Mesenchymal stem cell (in vitro differentiated cells and primary cell): ENCODE measurements around the gene THAP4.
A peak's percentile ranks its signal among the peaks of the same experiment; 100 is the strongest.
"Not testable (repeated sequence)": the region's sequence is repeated elsewhere in the genome, so short reads cannot be mapped to it uniquely, and the experiment has no call there.

Source experiments
- DNase-seq: peaks from one replicate; pipeline ENCODE4 v3.0.0-alpha.2; 2013
- H2AFZ ChIP-seq: one replicate; pipeline ENCODE4 v1.6.1; 2013; ENCODE audit warnings: low read depth, mild to moderate bottlenecking, control low read depth, inconsistent platforms, low read length, moderate library complexity
- H2AK5ac ChIP-seq: 2 replicates; pipeline ENCODE4 v1.6.1; 2013; ENCODE audit warnings: low read length, moderate library complexity, mild to moderate bottlenecking, inconsistent platforms; ENCODE audit not compliant: severe bottlenecking
- H2BK120ac ChIP-seq: one replicate; pipeline ENCODE4 v1.6.1; 2013; ENCODE audit warnings: low read depth, mild to moderate bottlenecking, inconsistent platforms, low read length, moderate library complexity
- H2BK12ac ChIP-seq, 2 experiments: one replicate each; pipeline ENCODE4 v1.6.1; 2013; ENCODE audit warnings: inconsistent platforms in 2 of 2, low read length in 2 of 2, mild to moderate bottlenecking in 2 of 2, moderate library complexity in 2 of 2, control low read depth in 1 of 2
- H2BK15ac ChIP-seq: one replicate; pipeline ENCODE4 v1.6.1; 2013; ENCODE audit warnings: mild to moderate bottlenecking, low read depth, inconsistent platforms; ENCODE audit not compliant: poor library complexity, severe bottlenecking
- H2BK5ac ChIP-seq: 2 replicates; pipeline ENCODE4 v1.6.1; 2013; ENCODE audit warnings: low read depth, mild to moderate bottlenecking, low read length, control low read depth, inconsistent platforms; ENCODE audit not compliant: poor library complexity, severe bottlenecking
- H3K14ac ChIP-seq, 2 experiments: one replicate each; pipeline ENCODE4 v1.6.1; 2013; ENCODE audit warnings: inconsistent platforms in 2 of 2, low read length in 2 of 2, control low read depth in 1 of 2, mild to moderate bottlenecking in 1 of 2, moderate library complexity in 1 of 2
- H3K18ac ChIP-seq, 2 experiments: one replicate each; pipeline ENCODE4 v1.6.1; 2013; ENCODE audit warnings: inconsistent platforms in 2 of 2, low read length in 2 of 2, control low read depth in 1 of 2, low read depth in 1 of 2, mild to moderate bottlenecking in 1 of 2
- H3K23ac ChIP-seq, 2 experiments: one replicate each; pipeline ENCODE4 v1.6.1; 2013; ENCODE audit warnings: inconsistent platforms in 2 of 2, low read length in 2 of 2, mild to moderate bottlenecking in 2 of 2, moderate library complexity in 2 of 2, control low read depth in 1 of 2
- H3K27ac ChIP-seq: 2 replicates; pipeline ENCODE4 v1.5.1; 2013; ENCODE audit warnings: mild to moderate bottlenecking, moderate library complexity, low read length, control low read depth, inconsistent platforms; ENCODE audit not compliant: poor library complexity, severe bottlenecking
- H3K27me3 ChIP-seq, 2 experiments: 2 replicates each; pipeline versions ENCODE4 v1.6.1 to v1.7.0; 2013; ENCODE audit warnings: low read length in 2 of 2, mild to moderate bottlenecking in 2 of 2, moderate library complexity in 2 of 2, control low read depth in 1 of 2, inconsistent platforms in 1 of 2; ENCODE audit not compliant: control insufficient read depth in 1 of 2, insufficient read depth in 1 of 2
- H3K36me3 ChIP-seq, 2 experiments: 2 replicates each; pipeline versions ENCODE4 v1.6.1 to v1.7.0; 2013; ENCODE audit warnings: low read length in 2 of 2, control low read depth in 1 of 2, inconsistent platforms in 1 of 2, low read depth in 1 of 2, mild to moderate bottlenecking in 1 of 2; ENCODE audit not compliant: insufficient read depth in 2 of 2, control insufficient read depth in 1 of 2
- H3K4ac ChIP-seq, 2 experiments: one replicate each; pipeline ENCODE4 v1.6.1; 2013; ENCODE audit warnings: inconsistent platforms in 2 of 2, low read length in 2 of 2, mild to moderate bottlenecking in 2 of 2, moderate library complexity in 2 of 2, control low read depth in 1 of 2, low read depth in 1 of 2
- H3K4me1 ChIP-seq: 2 replicates; pipeline ENCODE4 v1.6.1; 2013; ENCODE audit warnings: low read depth, low read length, control low read depth; ENCODE audit not compliant: control insufficient read depth, insufficient read depth
- H3K4me2 ChIP-seq: 2 replicates; pipeline ENCODE4 v1.6.1; 2013; ENCODE audit warnings: low read length, mild to moderate bottlenecking, inconsistent platforms; ENCODE audit not compliant: poor library complexity, severe bottlenecking
- H3K4me3 ChIP-seq, 2 experiments: 2 replicates each; pipeline versions ENCODE4 v1.5.1 to v1.7.0; 2013; ENCODE audit warnings: low read length in 2 of 2, mild to moderate bottlenecking in 2 of 2, control low read depth in 1 of 2, low read depth in 1 of 2; ENCODE audit not compliant: insufficient read depth in 1 of 2
- H3K79me1 ChIP-seq: replicated peaks from 2 replicates; pipeline ENCODE4 v1.6.1; 2013; ENCODE audit warnings: mild to moderate bottlenecking, control low read depth, low read length, inconsistent platforms; ENCODE audit not compliant: poor library complexity, severe bottlenecking
- H3K9ac ChIP-seq: 2 replicates; pipeline ENCODE4 v1.7.0; 2013; ENCODE audit warnings: mild to moderate bottlenecking, low read length, moderate library complexity
- H3K9me3 ChIP-seq: 2 replicates; pipeline ENCODE4 v1.7.0; 2013; ENCODE audit warnings: mild to moderate bottlenecking, low read length; ENCODE audit not compliant: control insufficient read depth
- H4K8ac ChIP-seq: one replicate; pipeline ENCODE4 v1.6.1; 2013; ENCODE audit warnings: inconsistent platforms, mild to moderate bottlenecking, low read length, moderate library complexity
- H4K91ac ChIP-seq: one replicate; pipeline ENCODE4 v1.6.1; 2013; ENCODE audit warnings: mild to moderate bottlenecking, low read length, inconsistent platforms
- WGBS: methylation state at CpG from one replicate; pipeline ENCODE4 v1.1.7; 2013; ENCODE audit warnings: mixed read lengths; 5-methylcytosine and 5-hydroxymethylcytosine counted together

Gene THAP4

GRCh38 chr2:241566021-241566420 is 70.9 kb downstream of the THAP4 start:
- H3K14ac ChIP-seq: not testable (repeated sequence)

GRCh38 chr2:241565411-241565810 is 71.5 kb downstream of the THAP4 start:
- H4K91ac ChIP-seq: no peak overlapping the region
- H3K27me3 ChIP-seq: no peaks in the 10 kb centered on the region
- H2BK12ac ChIP-seq: no peak overlapping the region
- peaks cover 32% of the 10 kb centered on the region for H3K79me1 ChIP-seq
- H3K27ac ChIP-seq: no peak overlapping the region
- H3K4ac ChIP-seq: peak overlapping the region in 1 of 2 experiments; percentile 24
- H3K14ac ChIP-seq: no peak overlapping the region
- no peak overlapping the region for H2AFZ ChIP-seq
- H4K8ac ChIP-seq: no peak overlapping the region
- no peak overlapping the region for H2BK5ac ChIP-seq
- no peak for DNase-seq
- H3K9ac ChIP-seq: no peak overlapping the region
- WGBS: 83% methylated on average over 9 of the region's 10 CpGs
- no peak overlapping the region for H3K4me2 ChIP-seq
- H3K4me1 ChIP-seq: peaks cover 41% of the 10 kb centered on the region
- H3K36me3 ChIP-seq: peaks cover 0 to 50% of the 10 kb centered on the region in 2 experiments
- no peak overlapping the region for H3K18ac ChIP-seq
- no peak overlapping the region for H2BK15ac ChIP-seq
- H3K9me3 ChIP-seq: no peaks in the 10 kb centered on the region
- no peak overlapping the region for H3K4me3 ChIP-seq
- H3K23ac ChIP-seq: no peak overlapping the region
- no peak overlapping the region for H2AK5ac ChIP-seq
- H2BK120ac ChIP-seq: no peak overlapping the region

More at GRCh38 chr2:241566021-241566420, 70.9 kb downstream of the THAP4 start:
- H4K91ac ChIP-seq, H3K9me3 ChIP-seq, H2AFZ ChIP-seq, H3K9ac ChIP-seq, DNase-seq, H2BK5ac ChIP-seq, H2AK5ac ChIP-seq, H3K27me3 ChIP-seq, H3K4ac ChIP-seq, H2BK12ac ChIP-seq, H3K4me3 ChIP-seq, H2BK120ac ChIP-seq, H2BK15ac ChIP-seq, H3K4me2 ChIP-seq, H3K18ac ChIP-seq, H3K27ac ChIP-seq, H4K8ac ChIP-seq, H3K23ac ChIP-seq: not testable (repeated sequence)
- H3K36me3 ChIP-seq: peaks cover 0 to 52% of the 10 kb centered on the region in 2 experiments
- H3K79me1 ChIP-seq: peaks cover 32% of the 10 kb centered on the region
- WGBS: 99% methylated on average over 10 of the region's 11 CpGs
- peaks cover 36% of the 10 kb centered on the region for H3K4me1 ChIP-seq

GRCh38 chr2:241564596-241565410 is 72.2 kb downstream of the THAP4 start:
- Histone ChIP-seq H3K18ac (no peak overlapping the region), H3K14ac (no peak overlapping the region), H3K79me1 (peaks cover 35% of the 10 kb centered on the region), H3K9me3 (no peaks in the 10 kb centered on the region), H3K4ac (no peak overlapping the region), H4K8ac (no peak overlapping the region), H3K36me3 (peaks cover 0 to 46% of the 10 kb centered on the region in 2 experiments), H2BK120ac (no peak overlapping the region), H2BK5ac (no peak overlapping the region), H3K4me1 (peaks cover 47% of the 10 kb centered on the region), H2BK15ac (peak overlapping the region; percentile 3), H2AFZ (no peak overlapping the region), H2BK12ac (no peak overlapping the region), H3K27ac (no peak overlapping the region), H2AK5ac (no peak overlapping the region), H3K4me2 (no peak overlapping the region), H3K9ac (no peak overlapping the region), H3K23ac (no peak overlapping the region), H3K27me3 (no peaks in the 10 kb centered on the region), H4K91ac (no peak overlapping the region), H3K4me3 (no peak overlapping the region)
- DNase-seq: no peak
- 90% methylated on average over 30 of the region's 36 CpGs for WGBS

- no peak for DNase-seq
- no peak overlapping the region for H2AFZ ChIP-seq
- H3K23ac ChIP-seq: no peak overlapping the region
- no peak overlapping the region for H4K8ac ChIP-seq
- H3K79me1 ChIP-seq: peaks cover 36% of the 10 kb centered on the region
- H3K27me3 ChIP-seq: no peaks in the 10 kb centered on the region
- 85% methylated on average over 23 of the region's 23 CpGs for WGBS
- H3K4me1 ChIP-seq: peaks cover 47% of the 10 kb centered on the region
- no peaks in the 10 kb centered on the region for H3K9me3 ChIP-seq
- H2BK15ac ChIP-seq: no peak overlapping the region
- H3K27ac ChIP-seq: no peak overlapping the region
- H2AK5ac ChIP-seq: no peak overlapping the region
- H4K91ac ChIP-seq: no peak overlapping the region
- H3K4me2 ChIP-seq: no peak overlapping the region
- H2BK5ac ChIP-seq: no peak overlapping the region
- no peak overlapping the region for H2BK120ac ChIP-seq
- H3K36me3 ChIP-seq: peaks cover 0 to 42% of the 10 kb centered on the region in 2 experiments
- no peak overlapping the region for H3K14ac ChIP-seq
- no peak overlapping the region for H3K9ac ChIP-seq
- H3K18ac ChIP-seq: no peak overlapping the region
- no peak overlapping the region for H3K4ac ChIP-seq
- H2BK12ac ChIP-seq: no peak overlapping the region
- no peak overlapping the region for H3K4me3 ChIP-seq
These were observed 72.9 kb downstream of the THAP4 start for GRCh38 chr2:241563981-241564595.
